DND-41 (cell line): ENCODE measurements around the gene TAF15.

Experiments
- ATAC-seq: fragments of 200-7000 bp; cut with Tn5 transposase; 3 replicates; pipeline ENCODE4 v1.9.1; 2021; ENCODE audit warnings: low read depth; ENCODE audit not compliant: insufficient read depth
- DNase-seq: peaks from one replicate; pipeline ENCODE4 v3.0.0-alpha.2; 2020
- H2AFZ ChIP-seq: 2 replicates; pipeline ENCODE4 v1.6.0; 2012; ENCODE audit warnings: low read depth, low read length
- H3K27ac ChIP-seq: 2 replicates; pipeline ENCODE4 v1.5.1; 2012; ENCODE audit warnings: low read length, inconsistent platforms
- H3K27me3 ChIP-seq: fragments of 200-600 bp; sonication (generic); 2 replicates; pipeline ENCODE4 v1.6.0; 2012; ENCODE audit warnings: low read length, mild to moderate bottlenecking, inconsistent platforms; ENCODE audit not compliant: insufficient read depth, poor library complexity
- H3K36me3 ChIP-seq: 2 replicates; pipeline ENCODE4 v1.5.1; 2012; ENCODE audit warnings: low read length, inconsistent platforms; ENCODE audit not compliant: insufficient read depth
- H3K4me1 ChIP-seq: 2 replicates; pipeline ENCODE4 v1.5.1; 2012; ENCODE audit warnings: mild to moderate bottlenecking, low read length; ENCODE audit not compliant: insufficient read depth
- H3K4me2 ChIP-seq: 2 replicates; pipeline ENCODE4 v1.6.0; 2012; ENCODE audit warnings: mild to moderate bottlenecking, moderate library complexity, low read length, inconsistent platforms; ENCODE audit not compliant: insufficient read depth
- H3K4me3 ChIP-seq, 2 experiments: fragments of 200-600 bp in 1 of 2; shearing (Covaris generic) in 1 of 2; 2 replicates each; pipeline ENCODE4 v1.5.1; 2012 to 2016; ENCODE audit warnings: inconsistent platforms in 2 of 2, low read length in 2 of 2, mild to moderate bottlenecking in 2 of 2, low read depth in 1 of 2, moderate library complexity in 1 of 2
- H3K79me2 ChIP-seq: 2 replicates; pipeline ENCODE4 v1.6.0; 2012; ENCODE audit warnings: low read length, inconsistent platforms; ENCODE audit not compliant: insufficient read depth
- H3K9ac ChIP-seq: 2 replicates; pipeline ENCODE4 v1.6.0; 2012; ENCODE audit warnings: low read depth, mild to moderate bottlenecking, inconsistent platforms, low read length, moderate library complexity
- H3K9me3 ChIP-seq: 2 replicates; pipeline ENCODE4 v1.5.1; 2012; ENCODE audit warnings: low read length, moderate library complexity, mild to moderate bottlenecking, inconsistent platforms; ENCODE audit not compliant: insufficient read depth, severe bottlenecking
- H4K20me1 ChIP-seq: 2 replicates; pipeline ENCODE4 v1.6.0; 2012; ENCODE audit warnings: low read length; ENCODE audit not compliant: insufficient read depth
- EZH2 ChIP-seq: IDR thresholded peaks from 3 replicates; pipeline ENCODE4 v1.6.1; 2012; ENCODE audit warnings: borderline replicate concordance, low read depth, mild to moderate bottlenecking, moderate library complexity, low read length, inconsistent platforms; ENCODE audit not compliant: severe bottlenecking
- TF ChIP-seq, protein P1 (sequence below): IDR thresholded peaks from 2 replicates; pipeline ENCODE4 v1.5.1; 2012; ENCODE audit warnings: borderline replicate concordance, low read length, moderate library complexity, mild to moderate bottlenecking; ENCODE audit not compliant: poor library complexity, severe bottlenecking; ENCODE audit errors: extremely low read depth

Gene TAF15

DNA sequence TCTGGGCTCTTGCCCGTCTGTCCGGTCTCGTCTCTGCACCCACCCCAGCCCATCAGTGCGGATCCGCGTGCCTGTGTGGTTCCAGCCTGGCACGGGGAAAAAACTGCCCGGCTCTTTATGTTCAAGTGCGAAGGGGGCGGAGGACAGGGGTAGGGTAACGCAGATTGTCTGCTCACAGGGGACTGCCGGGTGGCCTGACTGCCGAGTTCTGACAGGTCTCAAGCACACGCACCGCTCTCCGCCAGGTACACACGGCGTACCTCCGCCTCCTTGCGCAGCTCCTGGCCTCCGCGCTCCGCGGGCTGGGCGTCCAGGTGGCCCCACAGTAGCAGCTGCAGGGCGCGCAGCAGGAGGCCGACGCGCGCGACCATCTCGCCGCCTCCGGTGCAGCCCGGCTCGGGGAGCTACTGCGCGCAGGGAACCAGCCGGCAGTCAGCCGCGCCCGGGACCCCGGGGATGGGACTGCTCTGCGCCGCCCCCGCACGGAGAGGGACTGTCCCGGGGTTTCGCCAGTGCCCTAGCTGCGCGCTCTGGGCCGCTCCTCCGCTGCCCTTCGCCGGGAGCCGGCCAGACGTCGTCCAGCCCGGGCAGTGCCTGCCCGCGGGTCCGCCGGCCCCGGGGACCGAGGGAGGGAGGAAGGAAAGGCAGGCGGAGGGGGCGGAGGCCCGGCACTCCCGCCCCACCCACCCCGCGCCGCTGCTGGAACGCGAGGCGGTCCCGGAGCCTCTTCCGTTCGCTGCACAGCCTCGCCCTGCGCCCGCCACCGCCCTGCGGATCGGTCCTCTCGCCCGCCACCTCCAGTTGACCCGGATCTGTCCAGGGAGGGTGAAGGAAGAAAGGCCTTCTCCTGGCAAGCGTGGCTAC, 14.0 kb upstream of the TAF15 start, which contains the start of gene MMP28:
Gene MMP28 (minus strand): TSS at position 635 of the 864 bp plus-strand sequence. CDS start 264 bp downstream, at position 371.
- TF ChIP-seq EZH2 = no peak
- TF ChIP-seq, protein P1, sequence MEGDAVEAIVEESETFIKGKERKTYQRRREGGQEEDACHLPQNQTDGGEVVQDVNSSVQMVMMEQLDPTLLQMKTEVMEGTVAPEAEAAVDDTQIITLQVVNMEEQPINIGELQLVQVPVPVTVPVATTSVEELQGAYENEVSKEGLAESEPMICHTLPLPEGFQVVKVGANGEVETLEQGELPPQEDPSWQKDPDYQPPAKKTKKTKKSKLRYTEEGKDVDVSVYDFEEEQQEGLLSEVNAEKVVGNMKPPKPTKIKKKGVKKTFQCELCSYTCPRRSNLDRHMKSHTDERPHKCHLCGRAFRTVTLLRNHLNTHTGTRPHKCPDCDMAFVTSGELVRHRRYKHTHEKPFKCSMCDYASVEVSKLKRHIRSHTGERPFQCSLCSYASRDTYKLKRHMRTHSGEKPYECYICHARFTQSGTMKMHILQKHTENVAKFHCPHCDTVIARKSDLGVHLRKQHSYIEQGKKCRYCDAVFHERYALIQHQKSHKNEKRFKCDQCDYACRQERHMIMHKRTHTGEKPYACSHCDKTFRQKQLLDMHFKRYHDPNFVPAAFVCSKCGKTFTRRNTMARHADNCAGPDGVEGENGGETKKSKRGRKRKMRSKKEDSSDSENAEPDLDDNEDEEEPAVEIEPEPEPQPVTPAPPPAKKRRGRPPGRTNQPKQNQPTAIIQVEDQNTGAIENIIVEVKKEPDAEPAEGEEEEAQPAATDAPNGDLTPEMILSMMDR = no peak

DNA sequence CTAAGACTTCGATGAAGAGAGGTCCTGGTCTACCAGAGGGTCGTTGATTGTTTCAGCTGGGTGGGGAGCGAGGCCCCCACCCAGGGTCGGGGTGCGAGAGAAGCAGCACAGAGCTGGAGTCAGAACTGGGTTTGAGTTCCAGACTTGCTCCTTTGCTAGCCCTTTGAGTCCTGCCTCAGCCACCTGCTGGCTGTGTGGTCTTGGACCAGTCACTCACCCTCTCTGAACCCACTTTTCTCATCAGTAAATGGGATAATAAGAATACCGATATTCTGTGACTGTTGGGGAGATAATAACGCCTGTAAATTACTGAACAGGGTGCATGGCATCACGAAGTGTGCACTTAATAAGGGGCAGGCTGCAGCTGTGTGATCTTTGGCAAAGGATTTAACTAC, 13.4 kb upstream of the TAF15 start:
- Histone ChIP-seq H3K9me3 (no peaks in the 10 kb centered on the region), H3K27ac (no peak overlapping the region), H3K36me3 (no peaks in the 10 kb centered on the region), H4K20me1 (no peaks in the 10 kb centered on the region), H3K27me3 (peaks cover 53% of the 10 kb centered on the region), H3K9ac (no peak overlapping the region), H3K4me3 (no peak overlapping the region), H2AFZ (no peak overlapping the region), H3K79me2 (no peaks in the 10 kb centered on the region), H3K4me2 (peak overlapping the region; percentile 40; the same call in 1 of the 2 replicates), H3K4me1 (0 out of 2 replicates have a peak, but pooled peaks cover 3% of the 10 kb centered on the region)
- no peak for ATAC-seq
- DNase-seq = no peak
- no peak for TF ChIP-seq EZH2
- TF ChIP-seq, protein P1 = no peak

More for the DNA sequence above, 14.0 kb upstream of the TAF15 start, which contains the start of gene MMP28:
- H3K36me3 ChIP-seq = no peaks in the 10 kb centered on the region
- peaks cover 58% of the 10 kb centered on the region for H3K27me3 ChIP-seq
- H3K9me3 ChIP-seq = no peaks in the 10 kb centered on the region
- H2AFZ ChIP-seq = no peak within 1 kb of the TSS
- H3K4me2 ChIP-seq = peak within 1 kb of the TSS; percentile 40
- DNase-seq (no peak), ATAC-seq (peak; percentile 78)
- H4K20me1 ChIP-seq = no peaks in the 10 kb centered on the region
- no peak within 1 kb of the TSS for H3K9ac ChIP-seq
- H3K27ac ChIP-seq = no peak within 1 kb of the TSS
- H3K4me1 ChIP-seq = 0 out of 2 replicates have a peak, but pooled peaks cover 3% of the 10 kb centered on the region
- H3K79me2 ChIP-seq = no peaks in the 10 kb centered on the region
- no peak within 1 kb of the TSS for H3K4me3 ChIP-seq

DNA sequence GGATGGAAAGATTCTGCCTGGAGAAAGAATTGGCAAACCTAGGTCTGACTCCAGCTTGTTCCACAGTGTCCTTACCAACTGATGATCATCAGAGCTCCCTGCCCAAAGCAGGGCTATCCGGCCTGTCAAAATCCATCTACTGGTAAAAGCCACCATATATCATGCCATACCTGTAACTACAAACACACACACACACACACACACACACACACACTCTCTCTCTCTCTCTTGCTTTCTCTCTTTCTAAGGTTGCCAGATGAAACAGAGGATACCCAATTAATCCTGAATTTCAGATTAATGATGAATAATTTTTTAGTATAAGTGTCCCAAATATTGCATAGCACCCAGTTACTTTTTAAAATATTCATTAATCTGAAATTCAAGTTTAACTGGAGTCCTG, 12.3 kb upstream of the TAF15 start:
- Histone ChIP-seq H2AFZ (no peak overlapping the region), H3K27me3 (peaks cover 48% of the 10 kb centered on the region), H3K36me3 (no peaks in the 10 kb centered on the region), H4K20me1 (no peaks in the 10 kb centered on the region), H3K27ac (no peak overlapping the region), H3K4me1 (peaks cover 11% of the 10 kb centered on the region), H3K4me3 (no peak overlapping the region), H3K9me3 (no peaks in the 10 kb centered on the region), H3K4me2 (no peak overlapping the region), H3K9ac (no peak overlapping the region), H3K79me2 (no peaks in the 10 kb centered on the region)
- no peak for DNase-seq
- TF ChIP-seq, protein P1 = no peak
- no peak for TF ChIP-seq EZH2
- ATAC-seq = no peak
